KMS-11 (cell line): ENCODE measurements around the gene NCOA1.
"Not testable (repeated sequence)": the region's sequence is repeated elsewhere in the genome, so short reads cannot be mapped to it uniquely, and the experiment has no call there.

Experiments
- H2AFZ ChIP-seq: fragments of 200-600 bp; sonication (generic); 2 replicates; pipeline ENCODE4 v1.6.1; 2016; ENCODE audit warnings: antibody characterized with exemption, mixed run types, low read depth
- H3K27ac ChIP-seq: fragments of 200-600 bp; sonication (generic); 2 replicates; pipeline ENCODE4 v1.6.1; 2016; ENCODE audit warnings: mild to moderate bottlenecking, mixed run types
- H3K27me3 ChIP-seq: fragments of 200-600 bp; sonication (generic); 2 replicates; pipeline ENCODE4 v1.6.1; 2017; ENCODE audit warnings: mild to moderate bottlenecking, low read depth, mixed run types, moderate library complexity; ENCODE audit not compliant: insufficient read depth
- H3K36me3 ChIP-seq: fragments of 200-600 bp; sonication (generic); 2 replicates; pipeline ENCODE4 v1.6.1; 2017; ENCODE audit warnings: mild to moderate bottlenecking, mixed run types; ENCODE audit not compliant: insufficient read depth
- H3K4me1 ChIP-seq: fragments of 200-600 bp; sonication (generic); 2 replicates; pipeline ENCODE4 v1.6.1; 2016; ENCODE audit warnings: mild to moderate bottlenecking, low read depth, mixed run types; ENCODE audit not compliant: poor library complexity, severe bottlenecking
- H3K4me2 ChIP-seq: fragments of 200-600 bp; sonication (generic); 2 replicates; pipeline ENCODE4 v1.7.0; 2016; ENCODE audit warnings: mild to moderate bottlenecking, mixed run types
- H3K4me3 ChIP-seq: fragments of 200-600 bp; sonication (generic); IDR thresholded peaks from 2 replicates; pipeline ENCODE4 v1.6.1; 2017; ENCODE audit warnings: low read depth, low read length, mixed read lengths; ENCODE audit not compliant: insufficient read depth
- H3K79me2 ChIP-seq: fragments of 200-600 bp; sonication (generic); 2 replicates; pipeline ENCODE4 v1.6.1; 2016; ENCODE audit warnings: low read depth, mixed run types; ENCODE audit not compliant: insufficient read depth
- H3K9ac ChIP-seq: fragments of 200-600 bp; sonication (generic); 2 replicates; pipeline ENCODE4 v1.6.1; 2016; ENCODE audit warnings: mild to moderate bottlenecking, mixed run types
- H4K20me1 ChIP-seq: fragments of 200-600 bp; sonication (generic); 2 replicates; pipeline ENCODE4 v1.6.1; 2016; ENCODE audit warnings: mild to moderate bottlenecking, mixed run types; ENCODE audit not compliant: insufficient read depth
- CTCF ChIP-seq: fragments of 200-600 bp; sonication (generic); conservative IDR thresholded peaks from 2 replicates; pipeline ENCODE4 v1.6.1; 2017; ENCODE audit warnings: low read depth, mild to moderate bottlenecking, antibody characterized with exemption, low read length, moderate library complexity, mixed read lengths

NCOA1 gene

GRCh38 chr2:24466871-24467870 is 23.9 kb upstream of the NCOA1 start:
- H3K27me3 ChIP-seq: no peaks in the 10 kb centered on the region
- H4K20me1 ChIP-seq: no peaks in the 10 kb centered on the region
- TF ChIP-seq CTCF: no peak
- no peak overlapping the region for H3K4me3 ChIP-seq
- H3K4me1 ChIP-seq: no peaks in the 10 kb centered on the region
- H3K36me3 ChIP-seq: no peaks in the 10 kb centered on the region
- no peaks in the 10 kb centered on the region for H3K79me2 ChIP-seq
- H3K4me2 ChIP-seq: no peak overlapping the region
- no peak overlapping the region for H3K27ac ChIP-seq
- no peak overlapping the region for H3K9ac ChIP-seq
- H2AFZ ChIP-seq: no peak overlapping the region

GRCh38 chr2:24468453-24468852 is 22.6 kb upstream of the NCOA1 start:
- not testable (repeated sequence) for H2AFZ ChIP-seq, H3K27me3 ChIP-seq, H3K4me1 ChIP-seq, H3K4me3 ChIP-seq, H4K20me1 ChIP-seq, H3K27ac ChIP-seq, H3K9ac ChIP-seq, H3K79me2 ChIP-seq, H3K4me2 ChIP-seq, H3K36me3 ChIP-seq

GRCh38 chr2:24469148-24469650 is 21.9 kb upstream of the NCOA1 start:
- TF ChIP-seq CTCF: no peak
- Histone ChIP-seq H4K20me1 (no peaks in the 10 kb centered on the region), H3K36me3 (no peaks in the 10 kb centered on the region), H3K9ac (no peak overlapping the region), H3K79me2 (no peaks in the 10 kb centered on the region), H3K27ac (no peak overlapping the region), H3K27me3 (no peaks in the 10 kb centered on the region), H3K4me2 (no peak overlapping the region), H3K4me3 (no peak overlapping the region), H3K4me1 (no peaks in the 10 kb centered on the region), H2AFZ (no peak overlapping the region)

- no peak overlapping the region for H2AFZ ChIP-seq
- no peaks in the 10 kb centered on the region for H3K36me3 ChIP-seq
- no peak for TF ChIP-seq CTCF
- H3K4me2 ChIP-seq: no peak overlapping the region
- H3K27ac ChIP-seq: no peak overlapping the region
- H3K4me1 ChIP-seq: no peaks in the 10 kb centered on the region
- no peak overlapping the region for H3K4me3 ChIP-seq
- H3K27me3 ChIP-seq: no peaks in the 10 kb centered on the region
- no peak overlapping the region for H3K9ac ChIP-seq
- no peaks in the 10 kb centered on the region for H3K79me2 ChIP-seq
- H4K20me1 ChIP-seq: no peaks in the 10 kb centered on the region
These were observed 19.4 kb upstream of the NCOA1 start for GRCh38 chr2:24471662-24472061.

GRCh38 chr2:24472416-24472815 is 18.6 kb upstream of the NCOA1 start:
- Histone ChIP-seq H3K4me1 (no peaks in the 10 kb centered on the region), H3K36me3 (no peaks in the 10 kb centered on the region), H3K27ac (no peak overlapping the region), H3K79me2 (no peaks in the 10 kb centered on the region), H3K4me2 (no peak overlapping the region), H3K27me3 (no peaks in the 10 kb centered on the region), H3K9ac (no peak overlapping the region), H3K4me3 (no peak overlapping the region), H2AFZ (no peak overlapping the region), H4K20me1 (no peaks in the 10 kb centered on the region)
- no peak for TF ChIP-seq CTCF
